UCSD-AML1 (cell line): Measurements from ENCODE around the gene RBM38.
A peak's percentile ranks its signal among the peaks of the same experiment; 100 is the strongest.
"Not testable (repeated sequence)": the region's sequence is repeated elsewhere in the genome, so short reads cannot be mapped to it uniquely, and the experiment has no call there.

Experiments used
- DNase-seq: peaks from one replicate; lab custom pipeline; 2025; ENCODE audit not compliant: unreplicated experiment; lab: John Stamatoyannopoulos, UW

Gene RBM38

GRCh38 chr20:57390604-57391438 lies at the start of gene RBM38:
Gene RBM38 (plus strand): TSS chr20:57391396. CDS start chr20:57391582, 186 bp downstream.
- peak; percentile 83 for DNase-seq

- no peak for DNase-seq
Observed at GRCh38 chr20:57341663-57342062, 49.5 kb upstream of the RBM38 start.

GRCh38 chr20:57342829-57343228 lies 48.4 kb upstream of the RBM38 start:
- no peak for DNase-seq

- DNase-seq, result peak; percentile 47
Observed at GRCh38 chr20:57346477-57346876, 44.7 kb upstream of the RBM38 start.

- no peak for DNase-seq
Observed at GRCh38 chr20:57347393-57347792, 43.8 kb upstream of the RBM38 start.

GRCh38 chr20:57348200-57348921 lies 42.8 kb upstream of the RBM38 start:
- not testable (repeated sequence) for DNase-seq

DNA sequence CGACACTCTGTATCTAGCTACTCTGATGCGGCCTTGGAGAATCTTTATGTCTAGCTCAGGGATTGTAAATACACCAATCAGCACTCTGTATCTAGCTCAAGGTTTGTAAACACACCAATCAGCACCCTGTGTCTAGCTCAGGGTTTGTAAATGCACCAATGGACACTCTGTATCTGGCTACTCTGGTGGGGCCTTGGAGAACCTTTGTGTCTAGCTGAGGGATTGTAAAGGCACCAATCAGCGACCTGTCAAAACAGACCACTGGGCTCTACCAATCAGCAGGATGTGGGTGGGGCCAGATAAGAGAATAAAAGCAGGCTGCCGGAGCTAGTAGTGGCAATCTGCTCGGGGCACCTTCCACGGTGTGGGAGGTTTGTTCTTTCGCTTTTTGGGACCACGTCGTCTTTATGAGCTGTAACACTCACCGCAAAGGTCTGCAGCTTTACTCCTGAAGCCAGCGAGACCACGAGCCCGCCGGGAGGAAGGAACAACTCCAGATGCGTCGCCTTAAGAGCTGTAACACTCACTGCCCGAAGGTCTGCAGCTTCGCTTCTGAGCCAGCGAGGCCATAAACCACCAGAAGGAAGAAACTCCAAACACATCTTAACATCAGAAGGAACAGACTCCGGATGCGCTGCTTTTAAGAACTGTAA lies 42.1 kb upstream of the RBM38 start:
- peak; percentile 55 for DNase-seq

DNA sequence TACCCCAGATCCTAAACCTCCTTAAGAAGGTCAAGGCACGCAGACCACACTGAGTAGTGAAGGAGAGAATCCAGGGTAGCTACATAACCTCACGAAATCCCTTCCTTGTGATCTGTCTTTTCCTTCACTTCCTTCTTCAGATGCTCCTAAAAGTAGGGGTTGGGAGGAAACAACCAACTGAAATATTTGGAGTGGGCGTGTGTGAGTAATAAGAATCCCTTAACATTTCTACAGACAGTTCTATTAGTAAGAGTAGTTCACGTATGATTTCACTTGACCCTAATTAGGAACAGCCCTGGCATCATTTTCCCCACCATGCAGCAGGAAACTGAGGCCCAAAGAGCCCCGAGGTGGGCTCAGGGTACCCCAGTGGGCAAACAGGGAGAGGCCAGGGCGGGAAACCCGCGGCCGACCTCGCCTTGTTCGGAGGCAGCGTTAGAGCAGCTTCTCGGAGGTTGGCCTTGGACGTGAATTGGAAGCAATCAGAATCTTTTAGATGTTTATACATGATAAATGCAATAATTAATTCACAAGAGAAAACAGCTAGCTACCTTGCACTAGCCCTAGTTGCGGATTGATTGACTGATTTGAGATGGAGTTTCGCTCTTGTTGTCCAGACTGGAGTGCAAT lies 41.0 kb upstream of the RBM38 start:
- DNase-seq, result no peak

GRCh38 chr20:57350726-57351041 lies 40.5 kb upstream of the RBM38 start:
- not testable (repeated sequence) for DNase-seq

DNA sequence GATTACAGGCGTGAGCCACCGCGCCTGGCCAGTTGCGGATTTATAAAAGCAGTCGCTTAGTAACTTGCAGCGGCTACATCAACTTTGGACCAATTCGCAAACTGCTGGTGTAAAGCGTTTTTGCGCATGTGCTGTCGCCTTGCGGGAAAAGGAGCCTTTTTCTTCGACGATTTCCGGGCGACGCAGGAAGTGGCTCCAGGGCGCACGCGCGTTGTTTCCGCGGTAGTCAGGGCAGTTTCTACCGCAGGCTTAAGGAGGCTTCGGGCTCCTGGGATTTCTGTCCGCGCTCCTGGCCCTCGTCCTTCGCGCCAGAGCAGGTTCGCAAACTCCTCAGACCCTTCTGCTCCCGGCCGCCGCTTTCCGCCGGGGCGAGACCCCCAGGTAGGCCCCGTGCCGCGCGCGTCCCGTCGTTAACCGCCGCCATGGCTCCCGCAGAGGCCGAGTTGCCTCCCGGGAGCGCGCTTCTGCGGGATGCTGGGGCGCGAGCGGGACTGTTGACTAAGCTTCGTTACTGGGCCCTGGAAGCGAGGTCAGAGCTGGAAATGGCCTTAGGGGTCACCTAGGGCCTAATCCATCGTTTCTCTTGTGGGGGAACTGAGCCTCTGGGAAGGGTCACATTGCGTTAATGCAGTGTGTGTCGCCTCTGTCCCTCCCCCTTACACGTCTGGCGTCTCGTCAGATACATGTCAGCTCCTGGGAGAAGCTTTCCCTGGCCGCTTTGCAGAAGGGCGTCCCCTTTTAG lies 40.0 kb upstream of the RBM38 start, which contains the start of gene RAE1:
Gene RAE1 (plus strand): TSS at position 214 of the 742 bp plus-strand sequence. CDS start 2,784 bp downstream, outside the sequence.
- DNase-seq, result peak; percentile 90

DNA sequence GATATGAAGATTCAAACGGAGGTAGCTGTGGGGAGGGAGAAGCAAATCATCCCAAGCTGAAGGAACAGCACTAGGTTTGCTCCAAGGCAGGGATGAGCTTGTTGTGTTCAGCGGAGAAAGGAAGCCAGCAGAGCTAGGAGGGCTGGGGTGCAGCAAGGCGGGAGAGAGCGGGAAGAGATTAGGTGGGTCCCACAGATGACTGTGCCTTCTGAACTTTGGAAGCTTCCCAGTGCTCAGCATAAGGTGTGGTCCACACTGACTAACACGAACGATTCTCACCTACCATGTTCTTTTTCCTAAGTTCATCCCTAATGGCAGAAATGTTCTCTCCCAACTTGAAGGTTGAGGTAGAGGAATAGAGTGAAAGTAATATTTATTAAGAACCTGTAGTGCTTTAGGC lies 38.9 kb upstream of the RBM38 start:
- no peak for DNase-seq

DNA sequence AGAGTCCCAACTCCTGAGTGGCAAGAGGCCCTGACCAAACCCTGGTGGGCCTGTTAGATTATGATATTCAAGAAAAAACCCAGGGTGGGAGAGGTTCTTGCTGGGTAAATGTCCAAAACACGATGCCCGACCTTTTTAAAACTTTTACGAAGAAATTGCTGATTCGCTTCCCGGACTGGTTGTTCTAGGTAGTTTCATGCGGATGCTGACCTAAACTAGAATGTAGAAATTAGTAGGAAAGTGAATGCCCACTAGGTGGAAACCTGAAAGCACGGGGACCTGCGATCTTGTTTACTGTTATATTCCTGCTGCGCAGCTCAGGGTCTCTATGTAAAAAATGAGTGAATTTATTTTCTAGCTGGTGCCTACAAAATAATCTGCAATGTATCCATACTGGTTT lies 37.8 kb upstream of the RBM38 start:
- no peak for DNase-seq

GRCh38 chr20:57361517-57361916 lies 29.7 kb upstream of the RBM38 start:
- no peak for DNase-seq

GRCh38 chr20:57364451-57364850 lies 26.7 kb upstream of the RBM38 start:
- DNase-seq, result no peak

DNA sequence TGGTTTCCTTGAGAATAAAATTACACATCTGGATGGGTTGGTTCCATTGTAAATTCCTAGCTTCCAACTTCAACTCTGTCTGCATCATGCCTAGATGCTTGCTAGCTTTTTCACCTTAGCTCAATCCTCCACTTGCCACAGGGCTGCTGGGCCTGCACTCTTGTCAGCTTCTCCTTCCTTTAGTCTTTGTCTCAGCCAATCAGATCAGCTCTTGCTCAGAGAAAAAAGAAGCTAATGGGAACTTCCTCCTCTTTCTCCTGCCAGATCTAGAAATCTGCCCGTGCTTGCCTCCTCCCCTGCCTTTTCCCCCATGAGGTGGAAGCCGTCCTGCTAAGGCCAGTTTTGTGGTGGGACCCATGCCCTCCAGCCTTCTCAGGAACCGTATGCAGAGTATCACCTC lies 21.6 kb upstream of the RBM38 start:
- no peak for DNase-seq

DNA sequence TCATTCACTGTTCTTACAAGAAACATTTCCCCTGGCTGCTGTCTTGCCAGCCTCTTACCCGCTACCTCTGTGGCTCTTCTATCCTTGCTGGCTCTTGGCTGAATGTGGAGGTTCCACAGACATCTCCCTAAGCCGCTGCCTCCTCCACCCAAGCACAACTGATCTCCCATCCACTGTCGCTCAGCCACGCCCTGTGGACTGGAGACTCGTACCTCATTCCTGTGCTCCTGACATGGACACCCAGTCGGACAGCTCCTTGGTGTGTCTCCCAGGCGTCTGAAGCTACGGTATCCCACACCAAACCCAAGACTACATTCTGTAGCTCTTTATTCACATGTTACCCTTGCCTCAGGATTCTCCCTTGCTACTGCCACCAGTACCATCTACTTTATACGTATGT lies 20.9 kb upstream of the RBM38 start:
- no peak for DNase-seq

GRCh38 chr20:57371363-57371762 lies 19.8 kb upstream of the RBM38 start:
- no peak for DNase-seq

GRCh38 chr20:57372157-57372556 lies 19.0 kb upstream of the RBM38 start:
- no peak for DNase-seq

GRCh38 chr20:57372581-57373350 lies 18.4 kb upstream of the RBM38 start:
- no peak for DNase-seq
